Stimulated activated CD8-positive, alpha-beta memory T cell treated with anti-CD3 and anti-CD28 coated beads, Interleukin-4, amount 100 ng/mL, for 24 hours (primary cell): ENCODE data around the gene NCAPH2.

ENCODE experiments used
- DNase-seq: peaks from one replicate; pipeline ENCODE4 v3.0.0-alpha.2; 2020; ENCODE audit warnings: low read depth

Gene NCAPH2

DNA sequence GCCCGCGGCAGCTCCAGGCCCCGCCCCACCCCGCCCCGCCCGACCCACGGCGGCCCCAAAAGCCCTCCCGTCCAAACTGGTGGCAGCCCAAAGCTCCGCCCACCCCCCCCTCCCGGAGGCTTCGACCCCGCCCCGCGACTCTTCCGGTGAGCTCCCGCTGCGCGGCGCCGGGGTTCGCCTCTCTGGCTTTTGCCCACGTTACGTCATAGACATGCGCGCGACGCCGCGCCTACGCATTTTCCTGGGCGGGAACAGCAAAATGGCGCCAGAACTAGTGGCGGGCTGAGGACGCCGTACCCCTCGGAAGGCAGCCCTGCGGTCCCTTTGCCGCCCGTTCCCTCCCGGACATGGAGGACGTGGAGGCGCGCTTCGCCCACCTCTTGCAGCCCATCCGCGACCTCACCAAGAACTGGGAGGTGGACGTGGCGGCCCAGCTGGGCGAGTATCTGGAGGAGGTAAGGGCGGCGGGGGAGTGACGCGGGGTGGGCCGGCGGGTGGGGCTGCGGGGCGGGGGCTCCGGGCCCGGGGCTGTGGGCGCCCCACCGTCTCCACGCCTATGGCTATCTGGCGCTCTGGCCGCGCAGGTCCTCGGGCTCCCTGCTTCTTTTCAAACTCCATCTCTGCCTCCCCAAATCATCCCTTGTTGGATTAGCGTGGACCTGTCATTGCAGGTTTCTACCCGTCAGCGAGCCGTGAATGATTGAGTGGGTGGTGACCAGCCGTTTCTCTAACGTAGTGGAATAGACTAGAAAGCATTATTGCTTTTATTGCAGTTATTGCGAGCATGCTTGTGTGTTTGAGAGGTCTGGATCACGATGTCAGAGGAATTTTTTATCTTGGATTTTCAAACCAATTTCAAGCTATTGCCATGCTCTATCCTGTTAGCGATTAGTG is at the start of gene NCAPH2:
Gene NCAPH2 (plus strand): TSS at position 234 of the 894 bp plus-strand sequence. CDS start 114 bp downstream, at position 348.
- DNase-seq, result peak; percentile 98

DNA sequence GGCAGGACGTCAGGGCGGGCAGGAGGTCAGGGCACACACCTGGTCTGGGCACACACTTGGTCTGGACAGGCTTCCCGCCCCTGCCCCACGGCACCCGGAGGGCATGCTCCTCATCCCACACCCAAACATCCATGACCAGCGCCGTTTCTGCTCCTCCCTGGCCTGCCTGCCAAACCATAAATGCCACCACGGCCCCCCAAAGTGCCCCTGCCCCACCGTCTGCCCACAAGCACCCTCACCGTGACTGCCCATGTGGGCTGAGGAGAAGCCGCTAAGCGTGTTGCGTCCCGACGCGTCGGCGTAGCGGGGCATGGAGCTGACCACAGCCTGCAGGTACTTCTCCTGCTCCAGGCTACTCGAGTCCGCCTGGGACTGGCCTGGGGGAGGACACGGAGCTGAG is 49.0 kb upstream of the NCAPH2 start:
- no peak for DNase-seq

DNA sequence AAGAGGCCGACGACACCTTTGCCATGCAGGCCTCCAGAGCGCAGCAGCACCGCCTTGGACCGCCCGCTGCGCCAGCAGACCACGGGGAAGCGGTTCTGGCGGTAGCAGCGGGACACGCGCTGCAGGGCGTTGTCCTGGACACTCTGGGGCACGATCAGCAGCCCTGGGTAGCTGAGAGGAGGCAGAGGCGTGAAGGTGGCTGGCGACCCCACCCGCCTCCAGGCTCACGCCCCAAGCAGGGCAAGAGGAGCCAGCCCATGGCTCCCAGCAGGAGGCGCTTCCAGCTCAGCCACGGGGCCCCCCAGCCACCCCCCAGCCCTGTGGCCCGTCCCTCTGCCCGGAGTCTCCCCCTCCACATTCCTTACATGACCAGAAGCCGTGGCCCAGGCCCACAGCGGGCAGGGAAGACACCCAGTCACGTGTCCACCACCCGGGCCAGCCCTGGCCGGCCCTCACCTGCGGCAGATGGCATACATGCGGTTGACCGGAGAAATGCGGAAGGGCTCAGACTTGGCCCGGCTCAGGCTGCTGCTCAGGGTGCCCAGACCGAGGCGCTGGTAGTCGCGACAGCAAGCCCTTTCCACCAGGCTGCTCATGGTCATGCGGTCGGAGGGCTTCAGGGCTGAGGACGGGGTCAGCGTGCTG is 48.4 kb upstream of the NCAPH2 start:
- no peak for DNase-seq

DNA sequence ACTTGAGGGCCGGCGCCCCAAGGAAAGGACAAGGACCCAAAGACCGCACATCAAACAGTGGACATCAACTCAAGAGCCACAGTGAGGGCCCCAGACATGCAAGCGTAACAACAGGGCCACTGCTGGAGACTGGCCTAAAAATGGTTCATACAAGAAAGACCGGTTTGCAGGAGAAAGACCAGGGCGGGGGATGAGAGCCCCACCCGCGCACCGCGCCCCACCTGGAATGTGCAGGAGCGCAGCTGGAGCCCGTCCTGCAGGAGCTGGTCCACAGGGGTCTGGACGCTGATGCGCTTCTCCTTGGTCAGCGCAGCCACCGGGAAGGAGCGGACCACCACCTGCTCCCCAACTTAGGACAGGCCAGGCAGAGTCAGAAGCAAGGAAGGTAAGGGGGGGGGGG is 47.1 kb upstream of the NCAPH2 start:
- no peak for DNase-seq

DNA sequence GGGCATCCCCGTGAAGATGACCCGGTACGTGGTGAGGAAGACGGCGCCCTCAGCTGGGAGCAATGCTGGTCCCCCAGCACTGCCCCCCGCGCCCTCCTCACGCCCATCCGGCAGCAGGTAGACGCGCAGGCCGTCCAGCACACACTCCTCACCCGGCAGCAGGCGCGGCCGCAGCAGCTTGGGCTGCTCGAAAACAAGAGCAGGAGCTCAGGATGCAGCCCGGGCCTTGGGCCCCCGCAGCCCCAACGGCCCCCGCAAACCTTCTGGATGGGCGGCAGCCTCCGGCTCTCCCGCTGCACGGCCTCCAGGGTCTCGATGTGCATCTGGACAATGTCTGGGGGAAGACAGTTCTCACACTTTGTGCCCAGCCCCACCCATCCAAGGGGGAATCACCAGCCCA is 46.5 kb upstream of the NCAPH2 start:
- no peak for DNase-seq

DNA sequence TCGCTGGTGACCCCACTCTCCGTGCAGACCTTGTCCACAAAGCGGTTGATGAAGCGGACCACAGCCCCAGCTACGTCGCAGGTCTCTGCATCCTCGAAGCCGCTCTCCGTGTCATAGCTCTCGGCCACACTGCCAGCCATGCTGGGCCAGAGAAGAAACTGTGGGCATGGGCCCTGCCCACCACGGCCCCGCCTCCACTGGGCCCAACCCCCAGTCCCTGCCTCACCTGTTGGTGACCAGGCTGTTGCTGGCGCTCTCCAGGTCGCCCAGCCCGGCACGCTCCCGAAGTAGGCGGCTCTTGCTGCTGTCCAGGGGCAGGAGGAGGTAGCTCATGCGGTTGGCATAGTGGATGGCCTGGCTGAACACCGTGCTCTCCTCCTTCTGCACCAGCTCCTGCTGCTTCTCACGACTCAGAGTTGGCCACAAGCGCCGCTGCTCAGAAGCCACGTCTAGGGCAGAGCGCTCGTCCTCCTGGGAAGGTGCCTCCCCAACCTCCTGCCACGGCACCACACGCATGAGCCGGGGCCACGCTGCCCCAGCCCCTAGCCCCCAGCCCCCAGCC is 46.0 kb upstream of the NCAPH2 start:
- no peak for DNase-seq

DNA sequence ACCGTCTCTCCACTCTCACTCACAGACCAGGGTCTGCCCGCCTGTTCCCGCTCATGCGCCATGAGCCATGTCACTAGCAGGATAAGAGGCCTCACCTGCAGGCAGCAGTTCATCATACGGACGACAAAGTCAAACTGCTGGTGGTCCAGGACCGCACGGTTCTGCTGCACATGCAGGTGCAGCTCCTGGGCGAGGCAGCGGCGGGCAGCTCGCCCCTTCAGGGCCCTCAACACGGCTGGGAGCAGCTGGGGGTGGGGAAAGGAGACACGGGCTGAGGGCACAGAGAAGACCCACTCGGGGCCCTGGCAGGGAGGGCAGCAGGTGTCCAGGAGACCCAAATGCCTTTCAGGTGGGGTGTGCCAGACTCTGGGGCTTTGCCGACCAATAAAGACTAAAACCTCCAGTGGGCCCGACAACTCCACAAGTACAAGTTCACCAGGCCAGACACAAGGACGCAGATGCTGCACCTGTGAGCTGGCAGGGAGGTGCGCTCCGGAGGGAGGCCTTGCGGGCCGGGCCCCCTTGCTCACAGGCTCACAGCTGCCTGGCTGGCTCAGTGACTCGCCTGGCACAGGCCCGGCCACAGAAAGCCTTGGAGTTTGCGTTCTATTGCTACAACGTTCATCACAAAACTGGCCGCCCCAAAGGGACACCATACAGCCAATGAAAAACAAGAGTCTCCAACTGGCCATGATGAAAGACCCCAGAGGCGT is 44.7 kb upstream of the NCAPH2 start:
- DNase-seq, result no peak

DNA sequence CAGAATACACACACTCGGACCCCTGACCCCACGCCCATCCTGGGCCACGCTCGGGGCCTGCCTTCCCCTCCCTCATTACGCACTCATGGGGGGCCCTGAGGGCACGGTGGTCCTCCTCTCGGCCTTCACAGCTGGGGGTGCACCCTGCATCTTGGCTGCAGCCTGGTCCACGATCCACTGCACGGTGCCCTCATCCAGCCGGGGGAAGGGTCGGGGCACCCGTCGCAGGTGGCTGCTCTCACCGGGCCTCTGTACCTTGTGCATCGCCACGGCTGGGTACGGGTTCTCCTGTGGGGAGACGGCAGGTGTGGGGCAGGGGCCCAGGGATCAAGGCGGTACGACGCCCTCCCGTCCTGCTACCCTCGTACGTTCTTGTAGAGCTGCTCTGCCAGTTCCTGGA is 43.6 kb upstream of the NCAPH2 start:
- no peak for DNase-seq

DNA sequence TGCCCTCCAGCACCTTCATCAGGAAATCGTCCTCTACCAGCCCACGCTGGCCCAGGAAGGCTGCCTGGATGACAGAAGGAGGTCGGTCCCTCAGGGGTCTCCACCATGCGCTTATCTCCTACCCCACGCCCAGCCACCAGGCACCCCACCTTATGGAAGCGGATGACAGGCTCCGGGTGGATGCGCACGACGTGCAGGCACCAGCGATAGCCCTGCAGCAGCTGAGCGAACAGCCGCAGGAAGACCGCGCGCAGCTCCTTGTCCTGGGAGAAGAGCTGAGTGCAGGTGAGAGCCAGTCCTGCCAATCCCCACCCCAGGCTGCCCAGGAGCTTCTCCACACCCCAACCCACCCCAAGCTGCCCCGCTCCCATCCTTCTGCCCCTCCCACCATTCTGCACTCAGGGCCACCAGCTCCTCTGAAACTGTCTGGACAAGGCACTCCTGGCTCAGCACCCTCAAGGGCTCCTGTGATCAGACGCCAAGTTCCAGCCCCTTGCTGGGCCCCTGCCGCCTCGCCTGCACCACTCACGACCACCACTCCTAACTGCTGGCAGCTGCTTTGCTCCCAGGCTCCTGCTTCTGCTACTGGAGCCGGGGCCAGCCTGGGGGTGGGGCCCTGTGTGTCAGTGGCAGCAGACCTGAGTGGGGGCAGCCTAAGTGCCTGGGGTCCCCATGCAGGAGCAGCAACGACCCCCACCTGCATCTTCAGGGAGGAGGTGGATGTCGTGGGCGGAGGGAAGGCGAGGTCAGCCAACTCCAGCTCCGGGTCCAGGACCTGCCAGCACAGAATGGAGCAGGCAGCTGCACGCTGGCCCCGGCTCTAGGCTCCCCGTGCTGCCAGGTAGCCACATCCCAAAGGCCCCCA is 42.7 kb upstream of the NCAPH2 start:
- no peak for DNase-seq

DNA sequence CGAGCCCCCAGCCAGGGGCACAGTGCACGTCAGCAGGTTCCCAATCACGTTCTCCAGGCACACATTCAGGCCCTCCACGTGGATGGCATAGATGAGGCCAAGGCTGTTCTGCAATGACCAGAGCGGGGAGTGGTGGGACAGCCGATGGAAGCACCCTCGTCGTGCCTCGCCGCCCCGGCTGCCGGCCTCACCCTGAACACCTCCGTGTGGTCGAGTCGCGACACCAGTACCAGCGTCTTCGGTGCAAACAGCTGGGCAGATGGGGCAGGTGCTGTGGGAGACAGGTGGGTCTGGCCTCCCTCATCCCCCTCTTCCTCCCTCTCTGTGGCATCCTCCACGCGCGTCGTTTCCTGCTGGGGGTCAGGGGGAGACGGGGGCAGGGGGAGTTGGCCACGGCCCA is 40.7 kb upstream of the NCAPH2 start:
- DNase-seq, result no peak

DNA sequence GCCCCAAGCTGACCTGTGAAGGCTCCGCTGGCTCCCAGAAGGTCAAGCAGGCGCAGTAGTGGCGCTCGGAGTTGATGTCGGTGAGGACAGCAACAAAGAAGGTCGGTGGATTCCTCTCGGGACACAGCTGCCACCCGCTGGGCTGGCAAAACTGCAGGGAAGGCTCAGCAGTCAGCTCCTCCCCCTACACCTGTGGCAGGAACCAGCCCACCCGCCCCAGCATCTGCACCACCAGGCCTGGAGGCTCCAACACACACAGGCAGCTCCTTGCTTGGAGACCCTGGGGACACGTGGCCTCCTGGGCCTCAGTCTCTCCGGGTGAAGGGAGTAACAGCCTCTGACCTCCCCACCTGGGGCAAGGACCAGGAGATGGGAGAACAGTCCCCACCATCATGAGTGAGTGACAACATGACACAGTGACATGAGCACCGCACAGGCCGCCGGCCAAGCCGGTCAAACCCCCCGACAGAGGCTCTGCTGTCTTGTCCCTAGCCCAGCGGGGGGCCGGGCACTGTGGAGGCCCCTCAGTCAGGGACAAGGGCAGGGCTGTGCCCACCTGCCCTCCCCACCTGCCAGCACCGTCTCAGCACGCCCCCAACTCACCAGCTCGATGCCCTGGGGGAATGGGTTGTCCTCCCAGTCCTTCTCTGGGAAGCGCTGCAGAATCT is 40.1 kb upstream of the NCAPH2 start:
- DNase-seq, result no peak

DNA sequence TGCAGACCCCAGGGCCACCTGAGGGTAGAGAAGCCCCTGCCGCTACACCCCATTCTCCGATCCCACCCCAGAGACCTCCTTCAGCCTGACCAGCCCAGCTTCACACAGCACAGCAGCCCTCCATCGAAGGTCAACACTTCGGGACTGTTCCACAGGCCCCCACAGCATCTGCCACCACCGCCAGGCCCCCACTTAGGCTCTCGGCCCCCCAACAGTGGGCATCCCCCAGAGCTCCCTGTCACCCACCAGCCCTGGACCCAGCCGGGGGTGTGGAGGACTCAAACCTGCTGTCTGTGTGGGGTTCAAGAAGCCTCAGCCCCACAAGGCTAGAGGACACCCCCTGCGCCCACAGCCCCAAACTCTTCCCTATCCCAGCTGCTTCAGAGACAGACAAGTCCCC is 39.4 kb upstream of the NCAPH2 start:
- DNase-seq, result no peak

DNA sequence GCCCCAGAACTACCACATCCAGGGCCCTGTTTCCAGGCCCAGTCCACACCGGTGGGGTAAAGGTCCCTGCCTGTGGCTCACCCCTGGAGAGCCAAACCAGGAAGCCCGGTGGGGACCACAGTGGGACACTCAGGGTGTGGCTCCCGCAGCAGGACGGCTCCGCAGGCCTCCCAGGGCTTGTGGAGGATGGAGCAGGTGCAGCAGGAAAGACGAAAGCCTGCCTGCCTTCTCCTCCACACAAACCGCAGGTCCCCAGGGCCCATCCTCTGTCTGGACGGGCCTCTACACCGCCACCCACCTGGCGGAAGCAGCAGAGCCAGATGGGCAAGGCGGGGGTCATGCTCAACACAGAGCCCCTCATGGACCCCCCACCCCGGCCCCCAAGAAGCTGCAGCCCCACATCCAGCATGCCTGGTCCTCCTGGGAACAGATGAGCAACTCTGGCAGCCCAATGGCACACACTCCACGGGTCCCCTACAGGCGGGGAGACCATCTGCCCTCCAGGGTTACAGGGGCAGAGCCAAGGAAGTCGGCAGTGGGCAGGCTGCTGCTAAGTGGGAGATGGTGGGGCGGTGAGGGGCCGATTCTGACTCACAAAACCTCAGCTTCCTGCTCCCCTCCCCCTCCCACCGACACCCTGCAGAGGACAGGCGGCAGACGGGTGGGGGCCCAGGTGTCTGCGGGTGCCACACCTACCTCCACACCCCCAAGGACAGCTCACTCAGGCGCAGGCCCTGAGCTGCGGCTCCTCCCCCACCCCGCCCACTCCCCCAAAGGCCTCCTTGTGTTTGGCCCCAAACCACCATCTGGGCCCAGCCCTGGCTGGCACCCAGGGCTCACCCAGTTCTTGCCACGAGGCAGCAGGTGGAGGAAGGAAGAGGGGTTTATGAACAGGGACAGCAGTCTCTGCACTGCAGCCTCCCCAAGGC is 38.4 kb upstream of the NCAPH2 start:
- DNase-seq, result peak; percentile 95

DNA sequence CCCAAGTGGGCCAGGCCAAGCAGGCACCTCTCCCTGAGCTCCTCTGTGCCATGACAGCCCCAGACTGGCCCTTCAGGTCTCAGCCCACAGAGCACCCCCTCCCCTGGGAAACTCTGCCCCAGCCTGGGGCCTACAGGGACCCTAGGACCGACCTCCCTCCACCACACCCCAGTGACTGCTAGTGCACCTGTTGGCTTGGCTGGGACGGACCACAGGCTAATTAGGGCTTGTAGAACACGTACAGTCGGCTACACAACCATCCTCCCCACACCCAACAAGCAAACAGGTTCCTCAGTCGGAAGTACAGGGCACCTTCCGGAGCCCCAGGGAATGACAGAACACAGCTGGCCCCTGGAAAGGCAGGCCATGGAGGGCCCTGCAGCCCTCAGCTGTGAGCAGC is 37.5 kb upstream of the NCAPH2 start:
- no peak for DNase-seq

DNA sequence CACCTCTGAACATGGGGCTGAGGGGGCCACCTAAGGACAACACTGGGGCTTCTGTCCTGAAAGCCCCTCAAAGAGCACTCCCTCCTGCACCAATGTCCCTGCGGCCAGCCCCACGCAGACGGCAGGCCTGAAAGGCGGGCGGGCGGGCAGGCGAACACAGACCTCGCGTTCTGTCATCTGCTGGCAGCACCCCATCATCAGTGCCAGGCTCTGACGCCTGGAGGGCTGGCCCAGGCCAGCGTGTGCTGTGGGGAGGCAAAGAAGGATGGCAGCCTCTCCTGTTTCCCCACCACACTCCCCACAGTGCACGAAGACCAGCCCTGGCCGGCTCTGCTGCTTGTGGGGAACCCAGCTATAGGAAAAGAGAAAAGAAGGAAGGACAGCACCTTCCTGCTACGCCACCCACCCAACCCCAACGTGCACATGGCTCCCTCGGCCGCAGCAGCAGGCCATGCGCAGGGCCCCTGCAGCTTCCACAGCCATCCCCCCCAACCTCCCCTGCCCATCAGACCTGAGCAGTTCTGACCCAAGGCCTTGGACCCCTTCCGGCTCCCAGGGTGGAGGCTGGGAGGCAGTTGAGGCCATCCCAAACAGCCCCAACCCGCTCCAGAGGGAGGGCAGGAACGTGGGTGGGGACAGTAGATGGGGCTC is 36.7 kb upstream of the NCAPH2 start:
- no peak for DNase-seq

DNA sequence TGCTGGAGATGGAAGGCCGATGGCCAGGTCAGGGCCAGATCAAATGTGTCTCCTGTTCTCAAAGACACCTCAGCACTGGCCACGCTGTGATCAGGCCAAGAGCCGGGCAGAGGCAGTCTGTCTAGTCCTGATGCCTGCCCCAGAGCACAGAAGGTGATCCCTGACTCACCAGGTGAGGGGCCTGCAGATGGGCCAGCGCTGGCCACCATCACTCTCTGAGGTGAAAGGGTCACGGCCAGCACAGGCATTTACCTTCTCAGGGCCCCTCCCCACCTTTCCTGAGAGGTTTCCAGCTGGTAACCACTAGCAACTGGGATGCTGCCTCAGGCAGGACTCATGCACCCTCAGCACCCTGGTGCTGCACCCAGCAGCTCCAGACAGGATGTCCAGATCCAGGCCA is 36.1 kb upstream of the NCAPH2 start:
- DNase-seq, result no peak

DNA sequence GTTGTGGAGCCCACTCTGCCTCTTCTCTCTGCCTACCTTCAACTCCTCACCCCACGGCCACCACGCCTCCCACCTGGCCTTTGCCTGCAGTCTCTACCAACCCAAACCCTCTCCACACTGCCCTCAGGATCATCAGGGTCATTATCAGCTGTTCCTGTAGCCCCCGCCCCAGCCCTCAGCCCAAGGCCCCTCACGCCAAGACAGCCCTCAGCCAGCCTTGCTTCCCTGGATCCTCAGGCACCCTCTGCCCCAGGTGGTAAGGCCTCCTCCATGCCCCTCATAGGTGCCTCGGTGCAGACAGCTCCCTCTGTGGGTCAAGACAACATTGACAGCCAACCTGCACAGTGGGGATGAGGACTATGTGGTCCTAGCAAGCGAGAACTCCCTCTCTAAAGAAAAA is 34.9 kb upstream of the NCAPH2 start:
- DNase-seq, result peak; percentile 22

DNA sequence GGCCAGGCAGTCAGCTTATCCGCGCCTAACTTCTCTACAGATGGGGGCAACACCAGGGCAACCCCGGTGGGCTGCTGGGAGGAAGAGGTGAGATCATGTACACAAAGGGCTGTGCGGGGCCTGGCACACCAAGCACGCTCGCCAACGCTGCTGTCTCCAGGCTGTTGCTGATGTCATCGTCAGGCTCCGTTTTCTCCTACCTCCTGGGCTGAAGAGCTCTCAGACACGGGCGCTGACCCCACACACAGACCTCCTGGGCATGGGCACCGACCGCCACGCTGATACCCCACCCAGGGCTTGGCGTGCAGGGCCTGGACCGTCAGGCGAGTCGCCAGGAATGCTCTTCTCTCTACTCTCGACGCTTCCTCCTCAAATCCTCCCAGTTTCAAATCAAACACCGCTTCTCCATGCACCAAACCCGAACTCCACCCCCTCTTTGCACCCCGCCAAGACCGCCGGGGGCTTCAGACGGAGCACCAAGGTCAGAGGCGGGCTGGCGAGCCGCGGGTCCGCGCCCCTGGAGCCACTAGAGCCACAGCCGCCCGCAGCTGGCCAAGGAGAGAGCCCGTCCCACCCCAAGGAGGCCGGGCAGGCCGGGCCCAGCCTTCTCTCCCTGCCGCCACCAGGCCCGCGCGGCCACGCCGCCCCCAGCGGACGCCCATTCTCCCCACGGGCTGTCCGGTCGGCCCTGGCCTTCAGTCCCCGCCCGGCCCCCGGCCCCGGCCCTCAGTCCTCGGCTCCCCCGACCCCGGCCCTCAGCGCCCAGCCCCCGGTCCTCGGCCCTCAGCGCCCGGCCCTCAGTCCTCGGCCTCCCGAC is 34.0 kb upstream of the NCAPH2 start:
- peak; percentile 33 for DNase-seq
